SK-N-SH (cell line): ENCODE results near the gene TNFAIP1. TPM values are rescaled to one million over a fixed set of nuclear protein-coding genes. Genes with fewer than 3 reads are reported as not detected.

ENCODE experiments used
- CTCF ChIA-PET: fragments of 300-600, 350-600 bp; formaldehyde crosslinking; extraction: SDS; loops from one replicate; lab custom pipeline; 2021; lab: Yijun Ruan, JAX
- POLR2A ChIA-PET: fragments of 350-600 bp; sonication (Branson Sonifier 250); formaldehyde crosslinking; extraction: SDS; loops from one replicate; lab custom pipeline; 2020; ENCODE audit warnings: antibody characterized with exemption, inconsistent platforms; lab: Yijun Ruan, JAX
- DNase-seq: peaks from one replicate; pipeline ENCODE4 v3.0.0; 2012
- H2AFZ ChIP-seq: fragments of 200-600 bp; sonication (generic); 2 replicates; pipeline ENCODE4 v1.8.1; 2016; ENCODE audit warnings: antibody characterized with exemption, mild to moderate bottlenecking, low read depth
- H3F3A ChIP-seq: fragments of 200-600 bp; sonication (generic); replicated peaks from 2 replicates; pipeline ENCODE3; 2016; ENCODE audit warnings: antibody characterized with exemption, mild to moderate bottlenecking; ENCODE audit not compliant: insufficient read depth
- H3K27ac ChIP-seq, 2 experiments: fragments of 200-500 bp in 1 of 2; fragments of 200-600 bp in 1 of 2; sonication (Bioruptor generic) in 1 of 2; sonication (generic), shearing (Covaris generic) in 1 of 2; 2 replicates each; pipeline versions ENCODE4 v1.5.1 to v1.6.1; 2014 to 2016; ENCODE audit warnings: low read depth in 2 of 2, inconsistent platforms in 1 of 2, low read length in 1 of 2, mild to moderate bottlenecking in 1 of 2, mixed read lengths in 1 of 2
- H3K27me3 ChIP-seq: fragments of 200-600 bp; sonication (generic), shearing (Covaris generic); 2 replicates; pipeline ENCODE4 v1.6.1; 2016; ENCODE audit warnings: mixed run types; ENCODE audit not compliant: insufficient read depth
- H3K36me3 ChIP-seq, 2 experiments: fragments of 200-500 bp in 1 of 2; fragments of 200-600 bp in 1 of 2; sonication (Bioruptor generic) in 1 of 2; sonication (generic) in 1 of 2; replicated peaks in 1 of 2; 2 replicates each; pipeline versions ENCODE3 to v1.5.1; 2014 to 2016; ENCODE audit warnings: low read length in 1 of 2, mild to moderate bottlenecking in 1 of 2; ENCODE audit not compliant: insufficient read depth in 2 of 2, control insufficient read depth in 1 of 2
- H3K4me1 ChIP-seq, 2 experiments: fragments of 200-500 bp in 1 of 2; fragments of 200-600 bp in 1 of 2; sonication (Bioruptor generic) in 1 of 2; sonication (generic), shearing (Covaris generic) in 1 of 2; 2 replicates each; pipeline versions ENCODE4 v1.5.1 to v1.6.1; 2014 to 2016; ENCODE audit warnings: low read depth in 1 of 2, low read length in 1 of 2, mixed run types in 1 of 2; ENCODE audit not compliant: insufficient read depth in 2 of 2, control insufficient read depth in 1 of 2
- H3K4me2 ChIP-seq: fragments of 200-600 bp; sonication (generic), shearing (Covaris generic); 2 replicates; pipeline ENCODE4 v1.6.1; 2017; ENCODE audit warnings: mixed run types
- H3K4me3 ChIP-seq, 2 experiments: fragments of 200-500 bp in 1 of 2; fragments of 200-600 bp in 1 of 2; sonication (Bioruptor generic) in 1 of 2; sonication (generic), shearing (Covaris generic) in 1 of 2; 2 replicates each; pipeline versions ENCODE4 v1.5.1 to v1.8.1; 2014 to 2016; ENCODE audit warnings: low read depth in 2 of 2, inconsistent platforms in 1 of 2, low read length in 1 of 2, mild to moderate bottlenecking in 1 of 2, mixed read lengths in 1 of 2, moderate library complexity in 1 of 2
- H3K79me2 ChIP-seq: fragments of 200-600 bp; sonication (generic); 2 replicates; pipeline ENCODE4 v1.8.1; 2017; ENCODE audit warnings: mild to moderate bottlenecking; ENCODE audit not compliant: insufficient read depth
- H3K9ac ChIP-seq: fragments of 200-600 bp; sonication (generic); 2 replicates; pipeline ENCODE4 v1.6.1; 2017; ENCODE audit warnings: mixed run types
- H3K9me2 ChIP-seq: fragments of 200-600 bp; sonication (generic); 2 replicates; pipeline ENCODE4 v1.6.1; 2017; ENCODE audit warnings: mixed run types
- H3K9me3 ChIP-seq: fragments of 200-600 bp; sonication (generic); 2 replicates; pipeline ENCODE4 v1.6.1; 2017; ENCODE audit warnings: mixed run types, mild to moderate bottlenecking, moderate library complexity
- H4K20me1 ChIP-seq: fragments of 200-600 bp; sonication (generic); 2 replicates; pipeline ENCODE4 v1.6.1; 2017; ENCODE audit warnings: mild to moderate bottlenecking, mixed run types; ENCODE audit not compliant: insufficient read depth
- EP300 ChIP-seq, 2 experiments: IDR thresholded peaks; 2 replicates each; pipeline versions ENCODE4 v1.4.0 to v1.6.1; 2012; ENCODE audit warnings: borderline replicate concordance in 1 of 2, low read depth in 1 of 2, low read length in 1 of 2
- EZH2phosphoT487 ChIP-seq: fragments of 200-600 bp; sonication (generic); IDR thresholded peaks from 2 replicates; pipeline ENCODE4 v1.6.1; 2017; ENCODE audit warnings: low read depth, mixed run types, mild to moderate bottlenecking, antibody characterized with exemption, moderate library complexity, borderline replicate concordance
- FOSL2 ChIP-seq: IDR thresholded peaks from 2 replicates; pipeline ENCODE4 v1.4.0; 2012; ENCODE audit warnings: low read depth, mild to moderate bottlenecking, moderate library complexity, borderline replicate concordance
- GABPA ChIP-seq: IDR thresholded peaks from 2 replicates; pipeline ENCODE4 v1.4.0; 2012; ENCODE audit warnings: low read depth, mild to moderate bottlenecking
- IRF3 ChIP-seq: fragments of 150-350 bp; IDR thresholded peaks from 2 replicates; pipeline ENCODE4 v1.6.1; 2016; ENCODE audit warnings: mild to moderate bottlenecking, low read depth, low read length
- MAX ChIP-seq: IDR thresholded peaks from 2 replicates; pipeline ENCODE4 v1.4.0; 2012; ENCODE audit warnings: low read depth
- NFIC ChIP-seq: IDR thresholded peaks from 2 replicates; pipeline ENCODE4 v1.4.0; 2012; ENCODE audit warnings: borderline replicate concordance
- NRF1 ChIP-seq: IDR thresholded peaks from 2 replicates; pipeline ENCODE4 v1.6.1; 2012; ENCODE audit warnings: low read depth, mild to moderate bottlenecking, low read length
- PBX3 ChIP-seq: IDR thresholded peaks from 2 replicates; pipeline ENCODE4; 2012
- RAD21 ChIP-seq: IDR thresholded peaks from 2 replicates; pipeline ENCODE4 v1.6.1; 2012; ENCODE audit warnings: mild to moderate bottlenecking, low read length
- RCOR1 ChIP-seq: fragments of 150-350 bp; IDR thresholded peaks from 2 replicates; pipeline ENCODE4 v1.6.1; 2017; ENCODE audit warnings: antibody characterized with exemption, low read length
- RFX5 ChIP-seq: IDR thresholded peaks from 2 replicates; pipeline ENCODE4 v1.6.1; 2012; ENCODE audit warnings: mild to moderate bottlenecking, improper control_type of control experiment, low read length
- RXRA ChIP-seq: IDR thresholded peaks from 2 replicates; pipeline ENCODE4 v1.4.0; 2012; ENCODE audit warnings: low read depth, mild to moderate bottlenecking, borderline replicate concordance
- TEAD4 ChIP-seq: IDR thresholded peaks from 2 replicates; pipeline ENCODE4 v1.4.0; 2012; ENCODE audit warnings: mild to moderate bottlenecking, borderline replicate concordance; ENCODE audit not compliant: insufficient read depth
- USF2 ChIP-seq: fragments of 150-350 bp; IDR thresholded peaks from 2 replicates; pipeline ENCODE4 v1.6.1; 2017; ENCODE audit warnings: antibody characterized with exemption, low read length, low read depth, borderline replicate concordance
- WGBS: methylation state at CpG from one replicate; pipeline ENCODE4 v1.1.6; 2017; ENCODE audit warnings: low lambda C conversion rate; 5-methylcytosine and 5-hydroxymethylcytosine counted together
- polyA plus RNA-seq, 3 experiments: library from polyadenylated mRNA; depleted of rRNA; stranded (reverse); fragments of >200 nt; gene quantifications; 2 replicates each; pipeline ENCODE4 v1.2.3, GENCODE V29; 2012
- TF ChIP-seq, protein P1 (sequence below): fragments of 200-600 bp; sonication (generic); IDR thresholded peaks from 2 replicates; pipeline ENCODE4 v1.6.1; 2017; ENCODE audit warnings: antibody characterized with exemption, mild to moderate bottlenecking, moderate library complexity

The TNFAIP1 gene
- polyA plus RNA-seq, 1 of the 3 experiments (the other 2 are of a cell fraction) = 52.0 TPM

GRCh38 chr17:28334171-28334570, 1.4 kb upstream of the TNFAIP1 start:
- Histone ChIP-seq H3K27ac (peak overlapping the region in 1 of 2 experiments; percentile 85; a peak in 1 of 4 replicates), H3K4me3 (peak overlapping the region; percentile 78 to 91), H4K20me1 (peaks cover 24% of the 10 kb centered on the region; the same call in 1 of the 2 replicates), H3K9me3 (no peaks in the 10 kb centered on the region), H3K27me3 (no peaks in the 10 kb centered on the region), H2AFZ (no peak overlapping the region), H3K4me1 (peaks cover 11 to 21% of the 10 kb centered on the region in 2 experiments; a peak in 3 of 4 replicates), H3K9me2 (no peaks in the 10 kb centered on the region), H3K79me2 (peaks cover 76% of the 10 kb centered on the region), H3K4me2 (peak overlapping the region; percentile 87), H3F3A (peaks cover 19% of the 10 kb centered on the region), H3K36me3 (peaks cover 7 to 27% of the 10 kb centered on the region in 2 experiments), H3K9ac (peak overlapping the region; percentile 82)
- ChIA-PET POLR2A (interaction anchor here (1.9 kb wide), 1 partner anchor 15 kb away, joined by 10 read pairs; no protein-coding TSS in a partner anchor), CTCF (interaction anchor here (1.5 to 3.8 kb wide), 3 partner anchors 14 to 441 kb away, joined by 3 to 19 read pairs (median 4); partner anchors contain the start of gene LYRM9)
- WGBS = 32% methylated on average over 6 of the region's 6 CpGs
- no peak for DNase-seq
- no peak for TF ChIP-seq PBX3
- TF ChIP-seq EZH2phosphoT487 = no peak
- TF ChIP-seq EP300 (IDR thresholded peaks at IDR 0.05; ENCODE audit: borderline replicate concordance in 1 of 2, low read depth in 1 of 2, low read length in 1 of 2) = no peak
- no peak for TF ChIP-seq RFX5
- no peak for TF ChIP-seq TEAD4
- no peak for TF ChIP-seq USF2
- TF ChIP-seq RAD21 = no peak
- TF ChIP-seq IRF3 = no peak
- TF ChIP-seq, protein P1, sequence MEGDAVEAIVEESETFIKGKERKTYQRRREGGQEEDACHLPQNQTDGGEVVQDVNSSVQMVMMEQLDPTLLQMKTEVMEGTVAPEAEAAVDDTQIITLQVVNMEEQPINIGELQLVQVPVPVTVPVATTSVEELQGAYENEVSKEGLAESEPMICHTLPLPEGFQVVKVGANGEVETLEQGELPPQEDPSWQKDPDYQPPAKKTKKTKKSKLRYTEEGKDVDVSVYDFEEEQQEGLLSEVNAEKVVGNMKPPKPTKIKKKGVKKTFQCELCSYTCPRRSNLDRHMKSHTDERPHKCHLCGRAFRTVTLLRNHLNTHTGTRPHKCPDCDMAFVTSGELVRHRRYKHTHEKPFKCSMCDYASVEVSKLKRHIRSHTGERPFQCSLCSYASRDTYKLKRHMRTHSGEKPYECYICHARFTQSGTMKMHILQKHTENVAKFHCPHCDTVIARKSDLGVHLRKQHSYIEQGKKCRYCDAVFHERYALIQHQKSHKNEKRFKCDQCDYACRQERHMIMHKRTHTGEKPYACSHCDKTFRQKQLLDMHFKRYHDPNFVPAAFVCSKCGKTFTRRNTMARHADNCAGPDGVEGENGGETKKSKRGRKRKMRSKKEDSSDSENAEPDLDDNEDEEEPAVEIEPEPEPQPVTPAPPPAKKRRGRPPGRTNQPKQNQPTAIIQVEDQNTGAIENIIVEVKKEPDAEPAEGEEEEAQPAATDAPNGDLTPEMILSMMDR = no peak
- TF ChIP-seq FOSL2 = no peak
- no peak for TF ChIP-seq GABPA
- no peak for TF ChIP-seq NRF1
- no peak for TF ChIP-seq MAX
- TF ChIP-seq RCOR1 = no peak
- no peak for TF ChIP-seq RXRA
- no peak for TF ChIP-seq NFIC
